GM12878 (cell line): ENCODE data around the gene RCL1. TPM values are rescaled to one million over a fixed set of nuclear protein-coding genes. Genes with fewer than 3 reads are reported as not detected.

Experiments used
- ATAC-seq: fragments of 200-7000 bp; cut with Tn5 transposase; 3 replicates; pipeline ENCODE4 v1.9.1; 2020; ENCODE audit warnings: mild to moderate bottlenecking, moderate library complexity
- BruUV-seq: library from RNA; stranded (reverse); fragments of 400-500 nt; replicated peaks from 2 replicates; lab custom pipeline; 2021; lab: Mats Ljungman, UMichigan
- CTCF ChIA-PET: fragments of 300-600 bp; sonication (Branson Sonifier 250); formaldehyde crosslinking; extraction: SDS; loops from one replicate; lab custom pipeline; 2021; ENCODE audit warnings: inconsistent platforms; lab: Yijun Ruan, JAX
- POLR2A ChIA-PET: fragments of 350-600 bp; formaldehyde crosslinking; extraction: SDS; loops from one replicate; lab custom pipeline; 2021; ENCODE audit warnings: inconsistent platforms; lab: Charles Lee
- RAD21 ChIA-PET: fragments of 300-600 bp; sonication (Branson Sonifier 250); formaldehyde crosslinking; loops from one replicate; lab custom pipeline; 2023; ENCODE audit warnings: antibody characterized with exemption; ENCODE audit not compliant: unreplicated experiment; lab: Charles Lee
- SMC1A ChIA-PET: fragments of 300-600 bp; sonication (Branson Sonifier 250); formaldehyde crosslinking; loops from one replicate; lab custom pipeline; 2023; ENCODE audit not compliant: unreplicated experiment, uncharacterized antibody; lab: Charles Lee
- DNase-seq: peaks from one replicate; pipeline ENCODE4 v3.0.0-alpha.2; 2011; ENCODE audit warnings: low read depth, low spot score
- FAIRE-seq: peaks from 3 replicates; lab custom pipeline; 2011; peaks lifted over from hg19 to GRCh38; lab: Jason Lieb, UNC
- H2AFZ ChIP-seq: 2 replicates; pipeline ENCODE4 v1.6.0; 2011; ENCODE audit warnings: low read depth, low read length, control low read depth; ENCODE audit not compliant: control insufficient read depth
- H3K27ac ChIP-seq: 2 replicates; pipeline ENCODE4 v1.5.1; 2011; ENCODE audit warnings: control low read depth; ENCODE audit not compliant: control insufficient read depth, insufficient read depth
- H3K27me3 ChIP-seq, 2 experiments: replicated peaks in 1 of 2; 2 replicates each; pipeline versions ENCODE4 v1.6.0 to v1.6.1; 2011; ENCODE audit warnings: low read length in 1 of 2; ENCODE audit not compliant: control insufficient read depth in 2 of 2, insufficient read depth in 2 of 2
- H3K36me3 ChIP-seq, 2 experiments: 2 replicates each; pipeline ENCODE4 v1.5.1; 2011; ENCODE audit warnings: low read length in 1 of 2; ENCODE audit not compliant: control insufficient read depth in 2 of 2, insufficient read depth in 2 of 2
- H3K4me1 ChIP-seq: 2 replicates; pipeline ENCODE4 v1.6.1; 2011; ENCODE audit warnings: mild to moderate bottlenecking, low read length, moderate library complexity, mixed read lengths; ENCODE audit not compliant: control insufficient read depth, insufficient read depth
- H3K4me2 ChIP-seq: 2 replicates; pipeline ENCODE4 v1.6.0; 2011; ENCODE audit warnings: control low read depth; ENCODE audit not compliant: control insufficient read depth, insufficient read depth
- H3K4me3 ChIP-seq: fragments of 200-600 bp; sonication (generic); 2 replicates; pipeline ENCODE4 v1.5.1; 2016
- H3K79me2 ChIP-seq: 2 replicates; pipeline ENCODE4 v1.6.0; 2011; ENCODE audit warnings: low read length; ENCODE audit not compliant: control insufficient read depth, insufficient read depth
- H3K9ac ChIP-seq: 2 replicates; pipeline ENCODE4 v1.8.0; 2011; ENCODE audit warnings: low read length, control low read depth, mixed read lengths; ENCODE audit not compliant: control insufficient read depth, insufficient read depth
- H3K9me3 ChIP-seq: replicated peaks from 3 replicates; pipeline ENCODE4 v1.5.1; 2011; ENCODE audit warnings: mild to moderate bottlenecking, low read length; ENCODE audit not compliant: control insufficient read depth, insufficient read depth
- H4K20me1 ChIP-seq: 2 replicates; pipeline ENCODE4 v1.6.0; 2011; ENCODE audit not compliant: control insufficient read depth, insufficient read depth
- KAT2A ChIP-seq: conservative IDR thresholded peaks from 2 replicates; pipeline ENCODE4 v1.6.1; 2011; ENCODE audit warnings: low read depth, low read length; ENCODE audit not compliant: control insufficient read depth
- MTA2 ChIP-seq: fragments of 450-650 bp; IDR thresholded peaks from 2 replicates; pipeline ENCODE4 v1.6.1; 2016; ENCODE audit warnings: low read depth, mild to moderate bottlenecking, moderate library complexity
- NR2C1 ChIP-seq: fragments of 450-650 bp; IDR thresholded peaks from 2 replicates; pipeline ENCODE4 v1.6.1; 2017; ENCODE audit warnings: antibody characterized with exemption, mild to moderate bottlenecking, moderate library complexity
- NR2F1 ChIP-seq: fragments of 450-650 bp; conservative IDR thresholded peaks from 2 replicates; pipeline ENCODE4 v1.6.1; 2017; ENCODE audit warnings: mild to moderate bottlenecking
- PKNOX1 ChIP-seq: fragments of 450-650 bp; IDR thresholded peaks from 2 replicates; pipeline ENCODE4 v1.6.1; 2016; ENCODE audit warnings: mild to moderate bottlenecking
- POLR2A ChIP-seq: IDR thresholded peaks from 2 replicates; pipeline ENCODE4 v1.6.1; 2011; ENCODE audit warnings: low read depth, mild to moderate bottlenecking, low read length
- ZNF622 ChIP-seq: fragments of 450-650 bp; IDR thresholded peaks from 2 replicates; pipeline ENCODE4 v1.6.1; 2017; ENCODE audit warnings: mild to moderate bottlenecking, inconsistent platforms
- WGBS: methylation state at CpG from one replicate; pipeline ENCODE4 v1.1.6; 2016; ENCODE audit warnings: low lambda C conversion rate; ENCODE audit not compliant: insufficient replicate concordance, insufficient coverage; ENCODE audit errors: missing lambda C conversion rate; 5-methylcytosine and 5-hydroxymethylcytosine counted together
- in situ Hi-C: fragments of 300-500 bp; cut with MboI; formaldehyde crosslinking; loops from 9 replicates; pipeline ENCODE4 v1.14.3; 2018; ENCODE audit warnings: mixed read lengths
- intact Hi-C: fragments of 100-400 bp; cut with micrococcal nuclease; formaldehyde crosslinking; loops from one replicate; pipeline ENCODE4 v1.14.2; 2022; ENCODE audit not compliant: unreplicated experiment
- polyA plus RNA-seq, 11 experiments: library from polyadenylated mRNA; depleted of rRNA in 4 of 11; unstranded in 6 of 11; stranded (reverse) in 5 of 11; fragments of >200 nt; fragmentation: Nextera tagmentation in 4 of 11; fragmentation: Illumina TruSeq in 1 of 11; extraction: Ambion mirVana in 4 of 11; extraction: Trizol in 1 of 11; gene quantifications; 1 replicate in 1 of 11; 2 replicates in 10 of 11; pipeline versions ENCODE4 v1.2.1 to v1.2.3, GENCODE V29; 2011 to 2016; ENCODE audit warnings: inconsistent platforms in 2 of 11, missing spikeins in 2 of 11, low read depth in 1 of 11
- total RNA-seq, 4 experiments: library from RNA; depleted of rRNA in 3 of 4; stranded (reverse); fragments of >200 nt in 3 of 4; fragmentation: Illumina TruSeq in 1 of 4; extraction: Trizol in 1 of 4; gene quantifications; 2 replicates each; pipeline versions ENCODE4 v1.2.1 to v1.2.3, GENCODE V29; 2013 to 2021

The RCL1 gene
- total and polyA plus RNA-seq, 10 of the 15 experiments (the other 5 are each of a cell fraction or from before 2014, with no cell fraction given): 21.1 to 46.8 (median 30.5) TPM

GRCh38 chr9:4842213-4842612, 49.5 kb downstream of the RCL1 start:
- Histone ChIP-seq H3K4me3 (no peak overlapping the region), H3K9ac (no peak overlapping the region), H2AFZ (no peak overlapping the region), H3K36me3 (peaks cover 8 to 31% of the 10 kb centered on the region in 2 experiments), H3K27ac (no peak overlapping the region), H3K27me3 (no peaks in the 10 kb centered on the region), H3K4me2 (no peak overlapping the region), H4K20me1 (no peaks in the 10 kb centered on the region), H3K4me1 (peaks cover 3% of the 10 kb centered on the region; the same call in 1 of the 2 replicates), H3K79me2 (no peaks in the 10 kb centered on the region), H3K9me3 (no peaks in the 10 kb centered on the region)
- intact Hi-C loops (no loop called here), in situ Hi-C loops (no loop called here)
- WGBS: 90% methylated on average over 2 of the region's 2 CpGs
- TF ChIP-seq PKNOX1 (no peak), NR2F1 (peak; percentile 72), POLR2A (no peak), NR2C1 (peak; percentile 74), ZNF622 (no peak), MTA2 (0 out of 2 replicates have a peak, but pooled peaks have one; percentile 11), KAT2A (no peak)
- ChIA-PET CTCF (interaction anchor here (0.9 to 2.4 kb wide), 4 partner anchors 10 to 147 kb away, joined by 3 to 6 read pairs (median 4); no protein-coding TSS in a partner anchor), RAD21 (interaction anchor here (1.0 to 1.3 kb wide), 2 partner anchors 23 to 144 kb away, joined by 3 to 4 read pairs; no protein-coding TSS in a partner anchor), SMC1A (interaction anchor here (0.8 to 1.3 kb wide), 3 partner anchors 12 to 151 kb away, joined by 3 to 5 read pairs (median 3); no protein-coding TSS in a partner anchor), POLR2A (interaction anchor here (0.5 kb wide), 1 partner anchor 83 kb away, joined by 3 read pairs; no protein-coding TSS in a partner anchor)
- BruUV-seq: no TSS peak
- no peak for ATAC-seq
- DNase-seq: no peak
- no peak for FAIRE-seq
